Right atrium auricular region (tissue), 2 donors: ENCODE results near the gene SLC26A3. TPM values are rescaled to one million over a fixed set of nuclear protein-coding genes. Genes with fewer than 3 reads are reported as not detected.

Experiments used
- DNase-seq: peaks from one replicate; pipeline ENCODE4 v3.0.0-alpha.2; 2019; ENCODE audit warnings: low spot score
- H3K27ac ChIP-seq, 2 donors: fragments of 200-600 bp; sonication (generic); 1 replicate in 1 of 2; 2 replicates in 1 of 2; pipeline ENCODE4 v1.5.1; 2016 to 2019
- H3K27me3 ChIP-seq, 2 donors: fragments of 200-600 bp; sonication (generic); one replicate each; pipeline versions ENCODE4 v1.5.1 to v1.6.0; 2017 to 2019
- H3K36me3 ChIP-seq: fragments of 200-600 bp; sonication (generic); one replicate; pipeline ENCODE4 v1.5.1; 2016
- H3K4me1 ChIP-seq, 2 donors: fragments of 200-600 bp; sonication (generic); one replicate each; pipeline versions ENCODE4 v1.5.1 to v1.6.0; 2017 to 2019
- H3K4me3 ChIP-seq, 2 donors: fragments of 200-600 bp; sonication (generic); 1 replicate in 1 of 2; 2 replicates in 1 of 2; pipeline ENCODE4 v1.5.1; 2017 to 2019; ENCODE audit warnings: mild to moderate bottlenecking in 1 of 2, moderate library complexity in 1 of 2
- H3K9me3 ChIP-seq, 2 donors: fragments of 200-600 bp; sonication (generic); one replicate each; pipeline ENCODE4 v1.5.1; 2019
- CTCF ChIP-seq, 2 donors: fragments of 200-600 bp; sonication (generic); IDR thresholded peaks; one replicate each; pipeline ENCODE4 v1.5.1; 2019; ENCODE audit warnings: antibody characterized with exemption in 2 of 2
- total RNA-seq, 2 donors: library from RNA; depleted of rRNA; stranded (reverse); fragments of >200 nt; gene quantifications; one replicate each; pipeline ENCODE4 v1.1.0, GENCODE V29; 2016

SLC26A3 gene
- total RNA-seq, 2 donors from 2014 or later: not detected

- Histone ChIP-seq H3K27me3 (no peaks in the 10 kb centered on the region), H3K27ac (no peak overlapping the region), H3K4me1 (no peaks in the 10 kb centered on the region), H3K4me3 (no peak overlapping the region), H3K36me3 (no peaks in the 10 kb centered on the region), H3K9me3 (no peaks in the 10 kb centered on the region)
- TF ChIP-seq CTCF (IDR thresholded peaks at IDR 0.05): no peak
- DNase-seq: no peak
Observed at GRCh38 chr7:107767391-107767790, 35.6 kb downstream of the SLC26A3 start.

- no peak for DNase-seq
- H3K36me3 ChIP-seq: peaks cover 58% of the 10 kb centered on the region
- H3K9me3 ChIP-seq: no peaks in the 10 kb centered on the region
- H3K4me1 ChIP-seq: no peaks in the 10 kb centered on the region
- TF ChIP-seq CTCF (IDR thresholded peaks at IDR 0.05): no peak
- H3K27me3 ChIP-seq: no peaks in the 10 kb centered on the region
- no peak overlapping the region for H3K27ac ChIP-seq
- H3K4me3 ChIP-seq: no peak overlapping the region
Observed at GRCh38 chr7:107758667-107759066, 44.4 kb downstream of the SLC26A3 start.

GRCh38 chr7:107754642-107755041, 48.4 kb downstream of the SLC26A3 start:
- Histone ChIP-seq H3K4me1 (no peaks in the 10 kb centered on the region), H3K27ac (no peak overlapping the region), H3K9me3 (no peaks in the 10 kb centered on the region), H3K4me3 (no peak overlapping the region), H3K27me3 (no peaks in the 10 kb centered on the region), H3K36me3 (peaks cover 75% of the 10 kb centered on the region)
- TF ChIP-seq CTCF (IDR thresholded peaks at IDR 0.05): no peak
- DNase-seq: no peak

GRCh38 chr7:107751113-107751512, 51.9 kb downstream of the SLC26A3 start:
- H3K27ac ChIP-seq: no peak overlapping the region
- no peak for TF ChIP-seq CTCF (IDR thresholded peaks at IDR 0.05)
- H3K9me3 ChIP-seq: no peaks in the 10 kb centered on the region
- peaks cover 0 to 1% of the 10 kb centered on the region in 2 donors for H3K4me1 ChIP-seq
- peaks cover 59% of the 10 kb centered on the region for H3K36me3 ChIP-seq
- no peak for DNase-seq
- no peaks in the 10 kb centered on the region for H3K27me3 ChIP-seq
- H3K4me3 ChIP-seq: no peak overlapping the region

- H3K4me3 ChIP-seq: no peak overlapping the region
- peaks cover 18% of the 10 kb centered on the region for H3K36me3 ChIP-seq
- TF ChIP-seq CTCF (IDR thresholded peaks at IDR 0.05): no peak
- H3K27ac ChIP-seq: no peak overlapping the region
- no peaks in the 10 kb centered on the region for H3K9me3 ChIP-seq
- H3K27me3 ChIP-seq: no peaks in the 10 kb centered on the region
- peaks cover 0 to 25% of the 10 kb centered on the region in 2 donors for H3K4me1 ChIP-seq
- no peak for DNase-seq
Observed at GRCh38 chr7:107746006-107746405, 57.0 kb downstream of the SLC26A3 start.

- H3K27me3 ChIP-seq: no peaks in the 10 kb centered on the region
- H3K4me1 ChIP-seq: peaks cover 0 to 25% of the 10 kb centered on the region in 2 donors
- peak overlapping the region; percentile 97 to 98 for H3K27ac ChIP-seq
- no peak for TF ChIP-seq CTCF (IDR thresholded peaks at IDR 0.05)
- H3K36me3 ChIP-seq: peaks cover 2% of the 10 kb centered on the region
- H3K4me3 ChIP-seq: peak overlapping the region; percentile 72 to 94
- no peak for DNase-seq
- no peaks in the 10 kb centered on the region for H3K9me3 ChIP-seq
Observed at GRCh38 chr7:107744345-107744750, 58.7 kb downstream of the SLC26A3 start.
